Hematopoietic multipotent progenitor cell treated with erythropoietin and hydrocortisone succinate and interleukin-3 and kit ligand, for 4 days (in vitro differentiated cells): ENCODE data around the gene SLAMF9.

Experiments
- DNase-seq: peaks from one replicate; pipeline ENCODE4 v3.0.0-alpha.2; 2015

Gene SLAMF9

DNA sequence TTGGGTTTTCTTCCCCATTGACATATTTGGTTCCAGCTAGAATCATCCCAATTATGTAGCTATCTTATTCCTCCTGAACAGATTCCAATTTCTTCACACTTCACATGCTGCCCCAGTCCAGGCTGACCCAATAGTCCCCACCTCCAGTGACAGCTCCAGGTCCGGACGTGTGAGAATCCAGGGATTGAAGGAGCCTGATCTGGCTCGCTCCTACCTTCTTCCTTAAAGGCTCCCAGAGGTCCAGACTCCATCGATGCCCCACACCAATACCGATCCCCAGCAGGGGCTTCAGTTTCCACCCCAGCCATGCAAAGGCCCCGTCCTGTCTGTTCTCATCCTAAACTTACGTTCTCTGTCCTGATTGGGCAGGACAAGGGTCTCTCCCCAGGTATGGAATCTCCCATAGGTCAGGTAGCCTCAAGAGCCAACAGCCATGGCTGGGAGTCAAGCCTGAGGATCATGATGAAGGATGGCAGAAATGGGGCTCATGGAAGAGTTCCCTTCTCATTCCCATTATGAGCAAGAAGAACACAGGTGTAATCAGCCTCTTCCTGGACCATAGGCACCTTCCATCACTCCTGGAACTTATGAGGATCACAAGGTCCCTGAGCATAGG, 20.4 kb upstream of the SLAMF9 start:
- DNase-seq: no peak

DNA sequence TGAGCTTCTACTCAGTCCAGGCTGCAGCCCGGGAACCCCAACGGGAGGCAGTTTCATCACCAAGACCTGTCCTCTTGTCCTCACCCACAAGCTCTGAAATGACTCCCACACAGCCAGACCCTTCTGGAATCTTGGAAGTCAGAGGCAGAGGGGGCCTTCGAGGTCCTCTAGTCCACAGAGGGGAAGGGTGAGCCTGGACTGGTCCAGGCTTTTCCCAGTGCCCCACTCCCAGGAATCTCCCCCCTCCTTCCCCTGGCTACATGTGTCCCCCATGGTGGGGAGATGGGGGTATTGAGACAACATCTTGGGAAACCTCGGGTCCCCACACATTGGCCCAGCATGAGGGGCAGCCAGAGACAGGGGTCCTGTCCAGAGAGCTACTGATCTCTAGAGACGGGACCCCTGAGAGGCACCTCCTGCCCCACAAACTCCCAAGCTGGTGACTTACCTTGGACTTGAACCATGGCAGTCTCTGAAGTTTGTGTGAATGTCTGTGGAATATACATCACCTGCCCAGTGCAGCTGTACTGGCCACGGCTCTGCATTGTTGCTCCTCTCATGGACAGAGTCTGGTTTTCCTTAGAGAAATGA, 19.4 kb upstream of the SLAMF9 start:
- no peak for DNase-seq

DNA sequence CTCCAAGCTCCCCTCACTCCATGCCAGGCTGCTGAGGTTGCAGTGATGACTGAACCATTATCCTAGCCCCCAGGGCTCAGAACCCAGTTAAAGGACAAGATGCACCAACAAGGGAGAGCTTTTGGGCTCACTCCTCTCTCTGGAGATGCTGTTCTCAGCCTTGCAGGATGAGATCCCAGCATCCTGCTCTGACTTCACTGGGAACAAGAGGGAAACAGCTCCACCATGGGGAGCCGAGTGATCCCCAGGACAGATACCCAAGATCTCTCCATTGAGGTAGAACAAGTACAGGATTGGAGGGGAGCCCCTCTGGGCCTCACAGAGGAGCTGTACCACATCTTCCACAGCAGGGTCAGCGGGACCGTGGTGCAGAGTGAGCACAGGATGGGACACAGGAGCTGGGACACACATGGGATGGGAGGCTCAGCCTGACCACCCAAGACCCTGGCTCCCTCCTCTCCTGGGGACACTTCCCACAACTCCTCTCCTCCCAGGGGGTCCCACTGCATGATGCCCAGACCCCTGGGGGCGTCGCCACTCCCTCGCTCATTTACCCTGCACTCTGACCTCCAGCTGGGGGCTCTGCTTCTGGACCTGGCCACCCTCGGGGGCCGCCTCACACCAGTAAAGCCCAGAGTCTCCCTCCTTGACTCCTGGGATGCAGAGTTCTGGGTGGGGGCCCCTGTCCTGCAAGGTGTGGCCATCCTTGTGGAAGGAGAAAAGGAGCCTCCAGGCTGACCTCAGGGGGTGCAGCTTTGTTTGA, 18.6 kb upstream of the SLAMF9 start:
- DNase-seq: no peak

DNA sequence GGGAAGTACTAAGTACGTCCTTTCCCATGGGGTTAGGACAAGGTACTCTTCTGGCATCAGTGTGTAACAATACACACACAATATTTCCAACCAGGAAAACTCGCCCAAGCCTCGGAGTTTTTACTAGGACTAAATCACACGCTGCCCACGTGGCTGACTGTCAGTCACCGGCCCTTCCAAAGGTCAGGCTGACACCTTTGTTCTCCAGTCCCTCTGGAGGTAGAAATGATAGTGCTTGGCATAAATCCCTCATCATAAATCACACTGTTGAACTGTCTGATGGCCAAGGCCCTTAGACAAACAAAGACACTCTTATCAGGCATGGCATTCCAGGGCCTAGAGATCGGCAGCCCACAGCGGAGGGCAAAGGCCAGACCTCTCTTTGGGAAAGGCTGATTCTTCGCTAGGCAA, 16.9 kb upstream of the SLAMF9 start:
- DNase-seq: no peak

DNA sequence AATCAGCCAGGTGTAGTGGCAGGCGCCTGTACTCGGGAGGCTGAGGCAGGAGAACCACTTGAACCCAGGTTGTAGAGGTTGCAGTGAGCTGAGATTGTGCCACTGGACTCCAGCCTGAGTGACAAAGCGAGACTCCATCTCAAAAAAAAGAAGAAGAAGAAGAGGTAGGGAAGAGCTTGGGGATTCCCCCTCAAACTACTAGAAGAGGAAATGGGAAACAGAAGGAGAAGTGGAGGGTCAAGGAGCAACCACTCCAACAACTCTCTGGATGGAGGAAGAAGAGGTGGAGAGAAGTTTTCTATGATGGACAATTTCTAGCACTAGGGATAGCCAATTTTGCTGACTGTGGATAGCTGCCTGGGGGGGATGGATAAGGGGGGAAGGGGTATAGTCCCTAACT, 14.9 kb upstream of the SLAMF9 start:
- DNase-seq: no peak

DNA sequence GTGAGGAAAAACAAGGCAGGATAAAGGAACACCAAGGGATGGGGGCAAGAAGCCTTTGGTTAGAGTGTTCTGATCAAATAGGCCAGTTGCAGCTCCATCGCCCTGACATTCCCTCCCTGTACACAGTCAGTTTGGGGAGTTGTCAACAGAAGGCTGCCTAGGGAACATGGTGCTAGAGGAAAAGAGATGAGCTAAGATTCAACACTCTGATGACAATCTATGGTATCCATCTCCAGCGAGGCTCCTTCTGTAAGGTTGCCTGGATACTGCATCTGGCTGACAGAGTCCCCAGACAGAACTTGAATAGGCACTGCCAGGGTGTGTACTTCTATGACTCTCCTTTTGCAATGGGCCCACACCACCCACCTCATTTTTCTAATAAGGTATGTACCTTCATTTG, 11.2 kb upstream of the SLAMF9 start:
- DNase-seq: no peak

DNA sequence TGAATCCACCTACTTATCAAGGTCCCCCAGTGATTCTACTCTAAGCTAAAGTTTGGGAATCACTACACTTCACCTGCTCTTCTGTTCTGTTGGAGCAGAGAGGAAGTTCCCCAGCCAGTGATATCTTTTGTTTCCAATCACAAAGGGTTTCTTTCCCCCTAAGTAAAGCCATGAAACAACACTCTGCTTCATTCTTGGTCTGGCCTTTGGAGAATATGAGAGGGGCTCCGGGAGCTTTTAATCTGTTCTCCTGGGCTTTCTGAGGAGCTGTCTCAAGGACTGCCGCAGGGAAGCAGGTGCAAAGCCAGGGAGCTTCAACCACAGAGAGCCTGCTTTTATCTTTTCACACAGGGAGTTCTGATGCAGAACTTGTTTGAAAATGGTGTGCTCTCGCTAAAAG, 10.1 kb upstream of the SLAMF9 start:
- DNase-seq: no peak

DNA sequence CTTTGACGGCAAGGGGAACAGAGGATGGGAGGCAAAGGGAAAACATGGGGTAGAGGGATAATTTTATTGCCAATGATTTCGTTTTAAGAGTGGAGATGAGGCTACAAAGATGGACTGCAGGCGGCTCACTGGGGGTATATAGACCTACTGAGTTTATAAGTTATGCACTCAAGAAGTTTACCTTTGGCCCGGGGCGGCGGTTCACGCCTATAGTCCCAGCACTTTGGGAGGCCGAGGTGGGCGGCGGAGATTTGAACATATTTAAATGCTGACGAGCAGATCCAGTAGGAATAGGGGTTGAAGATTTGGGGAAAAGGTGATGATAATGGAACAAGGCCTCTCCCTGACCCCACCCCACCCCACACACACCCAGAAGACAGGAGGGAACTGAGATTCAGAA, 8.1 kb upstream of the SLAMF9 start:
- no peak for DNase-seq

DNA sequence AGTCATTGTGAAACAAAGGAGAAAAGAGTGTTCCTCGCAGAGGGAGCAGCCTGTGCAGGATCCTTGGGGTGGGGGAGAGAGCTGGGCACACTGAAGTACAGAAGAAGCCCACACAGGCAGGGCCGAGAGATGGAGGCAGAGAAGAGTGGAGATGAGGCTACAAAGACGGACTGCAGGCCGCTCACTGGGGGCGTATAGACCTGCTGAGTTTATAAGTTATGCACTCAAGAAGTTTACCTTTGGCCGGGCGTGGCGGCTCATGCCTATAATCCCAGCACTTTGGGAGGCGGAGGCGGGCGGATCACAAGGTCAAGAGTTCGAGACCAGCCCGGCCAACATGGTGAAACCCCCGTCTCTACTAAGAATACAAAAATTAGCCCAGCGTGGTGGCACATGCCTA, 7.6 kb upstream of the SLAMF9 start:
- DNase-seq: no peak

DNA sequence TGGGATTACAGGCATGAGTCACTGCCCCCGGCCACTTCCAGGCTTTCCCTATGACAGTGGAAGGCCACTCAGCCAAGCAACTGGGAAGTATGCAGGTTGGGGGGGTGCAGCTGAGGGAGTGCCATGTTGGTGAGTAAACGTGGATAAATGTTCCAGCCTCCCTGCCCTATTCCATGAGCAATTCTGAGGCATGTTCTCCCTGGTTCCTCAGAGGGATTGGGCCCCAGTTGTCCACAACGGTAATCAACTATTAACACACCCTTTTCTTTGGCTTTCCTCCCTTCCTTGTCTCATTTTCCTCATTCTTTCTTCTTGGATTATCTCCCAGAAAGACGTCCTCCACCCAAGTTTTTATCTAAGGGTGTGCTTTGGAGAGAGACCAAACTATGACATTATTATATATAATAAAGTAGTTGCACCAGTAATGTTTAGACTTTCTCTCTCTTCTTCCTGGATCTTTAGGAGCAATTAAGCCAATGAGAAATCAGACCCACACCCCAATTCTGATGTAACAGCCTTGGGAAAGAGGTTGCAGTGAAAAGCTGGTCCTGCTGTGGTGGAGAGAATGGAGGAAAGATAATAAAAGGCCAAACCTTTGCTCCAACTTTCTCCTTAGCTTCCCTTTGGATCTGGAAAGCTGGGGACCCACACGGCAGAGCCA, 6.8 kb upstream of the SLAMF9 start:
- DNase-seq: peak; percentile 59

DNA sequence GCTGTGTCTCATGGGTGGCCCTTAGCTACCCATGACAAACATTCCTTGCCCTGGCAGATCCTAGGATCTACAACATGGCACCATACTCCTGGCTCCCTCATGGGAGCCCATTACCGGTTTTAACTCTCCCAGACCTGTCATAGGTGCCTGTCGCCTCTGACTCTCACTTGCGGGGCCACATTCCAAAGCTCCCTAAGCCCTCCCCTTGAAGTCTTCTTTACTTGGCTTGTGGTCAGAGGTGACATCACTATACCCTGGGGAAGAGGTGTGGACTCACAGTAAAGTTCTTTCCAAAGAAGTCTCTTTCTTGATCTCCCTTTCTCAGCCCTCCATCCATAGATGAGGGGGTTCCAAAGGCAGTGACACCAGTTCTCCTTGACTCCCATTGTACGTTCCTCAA, 5.4 kb upstream of the SLAMF9 start:
- DNase-seq: no peak

DNA sequence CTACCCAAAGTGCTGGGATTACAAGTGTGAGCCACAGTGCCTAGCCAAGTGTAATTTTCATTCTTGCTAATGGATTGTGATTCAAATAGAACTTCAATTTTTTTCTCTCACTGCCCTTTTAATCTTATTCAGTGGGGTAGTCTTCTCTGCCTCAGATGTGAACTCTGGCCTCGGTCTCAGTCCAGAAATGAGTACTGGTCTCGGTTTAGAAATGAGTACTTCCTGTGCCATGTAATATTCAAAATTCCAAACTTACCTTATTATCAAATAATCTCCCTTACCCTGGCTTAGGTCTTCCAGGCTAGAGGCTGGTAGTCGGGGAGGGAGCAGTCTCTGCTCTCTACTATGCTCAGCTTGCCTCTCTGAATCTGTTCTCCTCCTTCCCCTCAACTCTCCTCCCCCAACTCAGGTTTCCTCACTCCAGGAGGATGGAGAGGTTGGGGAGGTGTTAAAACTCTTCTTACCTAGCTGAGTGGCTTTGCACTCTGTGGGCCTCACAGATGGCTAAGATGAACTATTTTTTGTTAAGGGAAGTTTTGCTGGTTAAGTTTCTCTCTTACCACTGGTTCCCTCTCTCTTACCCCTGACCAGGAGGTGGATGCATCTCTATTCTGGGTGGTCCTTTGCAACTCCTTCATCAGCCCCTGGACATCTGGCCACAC, 4.8 kb upstream of the SLAMF9 start:
- DNase-seq: no peak

DNA sequence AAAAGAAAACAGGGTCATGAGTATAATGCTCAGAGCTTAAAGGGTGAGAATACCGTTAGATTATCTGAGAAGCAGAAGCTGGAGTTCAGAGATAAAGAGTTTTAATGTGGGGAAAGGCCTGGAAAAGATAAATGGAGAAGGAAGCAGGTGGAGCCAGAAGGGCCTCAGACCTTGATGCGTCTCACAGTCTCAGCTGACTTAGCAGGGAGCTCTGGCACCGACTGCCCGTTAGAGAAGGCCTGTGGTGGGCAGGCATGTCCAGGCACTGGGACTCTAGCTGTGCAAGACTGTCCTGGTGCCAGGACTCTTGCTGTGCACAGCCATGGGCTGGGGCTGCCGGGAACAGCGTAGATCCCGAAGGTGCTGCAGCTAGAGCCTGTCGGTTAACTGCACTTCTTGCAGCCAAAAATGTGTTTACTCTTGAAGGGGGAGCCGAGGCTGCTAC, 3.8 kb upstream of the SLAMF9 start:
- peak; percentile 88 for DNase-seq

DNA sequence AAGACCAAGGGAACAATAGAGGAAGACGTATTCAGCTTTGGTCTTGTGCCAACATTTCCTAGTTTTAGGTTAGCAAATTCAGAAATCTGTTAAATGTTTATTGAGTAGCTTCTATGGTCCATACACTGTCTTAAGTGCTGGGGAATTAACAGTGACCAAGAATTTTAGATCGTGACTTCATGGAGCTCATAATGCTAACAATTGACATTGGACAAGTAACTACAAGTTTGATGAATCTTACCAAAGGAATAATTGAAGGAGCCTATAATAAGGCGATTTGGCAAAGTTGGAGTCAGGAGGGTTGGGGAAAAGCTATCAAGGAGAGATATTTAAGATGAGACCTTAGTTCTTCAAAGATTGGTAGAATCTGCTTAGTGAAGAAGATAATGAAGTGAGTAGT, 1.4 kb upstream of the SLAMF9 start:
- DNase-seq: no peak

DNA sequence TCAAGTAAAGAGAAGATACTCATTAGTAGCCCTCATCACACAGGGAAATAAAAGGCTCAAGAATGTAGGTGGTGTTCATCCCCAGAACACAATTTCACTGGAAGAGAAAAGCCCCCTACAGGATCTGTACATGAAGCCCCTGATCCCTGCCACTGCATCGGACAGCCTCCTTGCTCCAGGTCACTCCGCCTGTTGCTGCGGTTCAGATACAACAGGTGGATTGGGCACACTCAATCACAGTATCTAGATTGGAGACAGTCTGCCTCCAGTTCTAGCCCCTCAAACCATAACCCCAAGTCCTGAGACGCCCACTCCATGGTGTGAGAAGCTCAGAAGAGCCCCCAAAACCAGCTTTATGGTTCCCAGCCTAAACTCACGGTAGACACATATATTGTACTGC, 1.1 kb downstream of the SLAMF9 start:
- DNase-seq: no peak

DNA sequence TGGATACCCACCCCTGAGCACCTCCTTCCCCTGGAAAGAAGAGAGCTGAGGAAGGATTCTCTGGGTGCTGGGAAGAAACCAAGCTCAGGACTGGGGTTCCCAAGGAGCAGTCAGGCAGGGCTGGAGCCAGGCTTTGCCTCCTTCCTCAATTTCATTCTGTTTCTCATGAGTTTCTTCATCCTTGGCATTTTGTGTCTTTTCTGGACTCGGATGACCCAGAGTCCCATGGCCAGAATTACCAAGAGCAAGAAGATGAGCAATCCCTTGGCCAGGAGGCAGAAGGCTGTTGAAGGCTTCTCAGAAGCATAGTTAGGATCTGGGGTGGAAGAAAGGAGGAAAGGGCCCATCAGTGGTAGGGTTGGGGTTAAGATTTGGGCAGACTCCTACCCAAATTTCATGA, 2.5 kb downstream of the SLAMF9 start:
- DNase-seq: no peak

DNA sequence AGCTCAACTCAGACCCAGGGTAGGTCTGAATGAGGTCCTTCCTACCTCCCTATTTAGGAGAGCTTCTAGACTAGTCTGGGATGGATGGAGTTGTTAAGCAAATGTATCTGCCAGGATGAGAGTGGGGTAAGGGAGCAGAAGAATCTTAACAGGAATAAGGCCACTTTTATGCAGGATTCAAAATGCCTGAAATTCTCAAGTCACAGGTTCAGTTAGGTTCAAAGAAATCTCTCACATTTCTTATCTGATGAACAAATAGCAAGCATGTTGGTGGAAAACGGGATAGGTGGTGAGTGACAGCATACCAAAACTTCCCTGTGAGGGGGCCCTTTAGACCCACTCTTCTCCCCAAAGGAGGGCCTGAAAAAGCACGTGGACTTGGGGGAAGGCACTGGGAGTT, 3.0 kb downstream of the SLAMF9 start:
- DNase-seq: no peak

DNA sequence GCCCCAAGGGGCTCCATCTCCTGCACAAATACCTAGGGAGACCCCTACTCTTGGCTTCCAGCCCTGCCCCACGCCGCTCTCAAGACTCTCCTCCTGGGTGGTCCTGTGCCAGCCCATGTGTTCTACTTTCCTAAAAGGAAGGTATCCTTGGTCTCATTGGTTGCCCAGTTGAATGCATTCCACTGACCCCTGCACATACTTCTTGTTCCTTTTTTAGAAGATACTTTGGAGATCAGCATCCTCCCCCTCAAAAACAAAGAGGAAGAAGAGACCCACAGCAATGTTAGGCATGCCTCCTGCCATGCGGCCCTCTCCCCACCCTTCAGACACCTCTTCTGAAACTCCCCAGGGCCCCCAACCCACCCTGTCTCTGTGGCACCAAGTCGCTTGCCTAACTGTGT, 4.1 kb downstream of the SLAMF9 start:
- no peak for DNase-seq

DNA sequence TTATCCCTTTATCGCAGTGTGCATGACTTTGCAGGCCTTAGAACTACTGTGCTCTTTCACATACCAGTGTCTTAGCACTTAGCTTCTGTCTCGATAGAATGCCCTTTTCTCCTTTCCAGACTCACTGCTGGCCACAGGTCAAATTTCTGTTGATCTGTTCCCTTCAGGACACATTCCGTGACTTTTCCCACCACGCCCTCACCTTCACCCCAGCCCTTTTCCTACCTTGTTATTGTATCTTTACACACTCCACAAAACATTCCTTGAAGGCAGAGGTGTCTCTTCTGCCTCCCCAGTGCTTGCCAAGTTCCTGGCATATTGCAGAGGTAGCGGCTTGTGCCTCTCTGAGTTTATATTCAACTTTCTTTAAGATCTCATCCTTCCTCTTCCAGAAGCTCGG, 4.9 kb downstream of the SLAMF9 start:
- DNase-seq: no peak

DNA sequence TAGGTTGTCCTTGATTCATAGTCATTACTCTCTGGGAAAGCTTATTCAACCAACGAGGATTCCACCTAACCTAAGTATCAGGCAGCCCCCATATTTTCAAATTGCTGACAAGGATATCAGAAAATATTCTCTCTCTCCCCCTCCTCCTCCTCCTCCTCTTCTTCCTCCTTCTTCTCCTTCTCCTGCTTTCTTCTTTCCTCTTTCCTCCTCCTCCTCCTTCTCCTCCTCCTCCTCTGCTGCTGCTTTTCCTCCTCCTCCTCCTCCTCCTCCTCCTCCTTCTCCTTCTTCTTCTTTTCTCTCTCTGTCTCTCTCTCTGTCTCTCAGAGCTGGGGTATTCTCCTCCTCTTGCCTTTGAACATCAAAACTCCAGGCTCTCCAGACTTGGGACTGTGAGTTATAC, 6.1 kb downstream of the SLAMF9 start:
- DNase-seq: no peak

DNA sequence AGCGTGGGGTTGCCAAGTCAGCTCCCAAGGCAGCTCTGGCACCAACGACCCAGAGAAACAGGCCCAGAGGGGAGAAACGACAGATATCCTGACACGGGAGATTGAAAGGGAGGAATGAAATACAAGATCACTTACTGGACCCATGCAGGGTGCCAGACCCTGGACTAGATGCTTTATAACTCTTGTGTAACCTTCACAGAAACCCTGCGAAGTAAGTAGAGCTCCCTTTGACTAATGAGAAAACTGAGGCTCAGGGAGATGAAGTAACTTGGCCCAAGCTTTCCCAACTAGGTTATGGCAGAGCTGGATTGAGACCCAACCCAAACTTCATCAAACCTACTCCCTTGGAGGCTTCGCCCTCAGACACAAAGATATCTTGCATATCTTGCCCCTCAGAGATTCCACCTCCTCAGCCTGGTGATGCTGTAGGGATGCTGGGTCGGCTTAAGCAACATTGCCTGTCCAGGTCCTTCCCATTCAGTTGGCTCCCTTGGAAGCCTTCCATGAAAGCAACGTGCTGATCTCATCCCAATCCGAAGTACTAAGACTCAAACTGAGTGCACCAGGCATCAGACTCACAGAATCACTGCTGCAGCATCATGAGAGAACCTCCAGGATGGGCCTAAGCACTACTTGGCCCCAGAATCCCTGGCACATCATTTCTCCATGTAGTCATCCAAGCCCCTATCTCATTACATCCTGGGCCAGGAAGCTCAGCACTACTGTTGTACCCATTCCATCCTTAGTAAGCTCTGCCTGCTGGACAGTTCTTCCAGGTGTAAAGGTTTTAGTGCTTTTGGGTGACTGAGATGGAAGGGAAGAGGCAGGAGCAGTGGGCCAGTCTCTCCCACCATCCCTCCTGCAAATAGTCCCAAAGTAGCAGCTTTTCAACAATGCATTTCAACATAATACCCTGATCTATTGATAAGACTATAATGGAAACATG, 7.5 kb downstream of the SLAMF9 start:
- DNase-seq: no peak
